SJCRH30 (cell line): ENCODE data around the gene ZC4H2. TPM values are rescaled to one million over a fixed set of nuclear protein-coding genes. Genes with fewer than 3 reads are reported as not detected.
"Not testable (repeated sequence)": the region's sequence is repeated elsewhere in the genome, so short reads cannot be mapped to it uniquely, and the experiment has no call there.

Source experiments
- DNase-seq, 2 experiments: peaks; one replicate each; pipeline ENCODE4 v3.0.0-alpha.2; 2015 to 2020
- H3K27ac ChIP-seq: fragments of 250-450 bp; sonication (Bioruptor Pico); 2 replicates; pipeline ENCODE4 v1.5.1; 2020; ENCODE audit warnings: mild to moderate bottlenecking, moderate library complexity
- H3K27me3 ChIP-seq: fragments of 250-450 bp; sonication (Bioruptor Pico); 2 replicates; pipeline ENCODE4 v1.5.1; 2020; ENCODE audit warnings: mild to moderate bottlenecking, moderate library complexity
- H3K36me3 ChIP-seq: fragments of 250-450 bp; sonication (Bioruptor Pico); 2 replicates; pipeline ENCODE4 v1.5.1; 2020; ENCODE audit warnings: mild to moderate bottlenecking, moderate library complexity
- H3K4me1 ChIP-seq: fragments of 250-450 bp; sonication (Bioruptor Pico); 2 replicates; pipeline ENCODE4 v1.5.1; 2020; ENCODE audit warnings: mild to moderate bottlenecking, moderate library complexity
- H3K4me3 ChIP-seq: fragments of 250-450 bp; sonication (Bioruptor Pico); 2 replicates; pipeline ENCODE4 v1.5.1; 2020; ENCODE audit warnings: mild to moderate bottlenecking, moderate library complexity
- H3K9me3 ChIP-seq: fragments of 250-450 bp; sonication (Bioruptor Pico); replicated peaks from 2 replicates; pipeline ENCODE4 v1.5.1; 2020; ENCODE audit warnings: mild to moderate bottlenecking, moderate library complexity
- total RNA-seq: library from RNA; depleted of rRNA; stranded (reverse); fragments of >200 nt; shearing (Covaris generic); gene quantifications from 2 replicates; pipeline ENCODE4 v1.2.3, GENCODE V29; 2014; rRNA removed

Gene ZC4H2
- 25.1 and 26.9 TPM in 2 replicates for total RNA-seq

DNA sequence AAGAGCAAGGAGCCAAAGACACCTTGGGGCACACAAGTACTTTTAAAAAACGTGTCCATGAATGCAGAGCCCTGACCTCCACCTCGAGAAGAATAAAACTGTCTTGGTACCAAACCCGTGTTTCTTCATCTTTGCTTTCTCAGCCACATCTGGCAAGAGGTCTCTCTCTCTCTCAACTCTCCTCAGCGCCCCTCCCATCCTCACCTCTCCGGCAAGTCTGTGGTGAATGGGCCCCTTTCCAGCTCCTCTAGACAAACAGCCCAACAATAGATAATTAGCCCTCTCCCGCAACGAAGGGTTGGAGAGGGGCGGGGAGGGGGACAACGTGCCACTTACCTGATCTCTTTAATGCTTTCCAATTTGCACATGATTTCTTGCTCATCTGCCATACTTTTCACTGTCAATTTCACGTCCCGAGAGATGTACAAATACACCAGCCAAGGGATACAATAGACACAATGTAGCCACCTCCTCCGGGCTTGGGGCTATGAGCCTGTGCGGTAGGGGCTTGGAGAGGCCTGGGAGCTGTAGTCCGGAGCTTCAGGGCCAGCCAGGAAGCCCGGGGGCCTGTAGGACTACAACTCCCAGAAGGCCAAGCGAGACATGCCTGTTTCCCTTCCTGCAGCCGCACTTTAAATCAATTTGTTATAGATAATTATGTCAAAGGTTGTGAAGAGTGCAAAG lies at the start of gene ZC4H2:
Gene ZC4H2 (minus strand): TSS at position 462 of the 684 bp plus-strand sequence. CDS start 73 bp downstream, at position 389.
- Histone ChIP-seq H3K27ac (peak within 1 kb of the TSS; percentile 71), H3K36me3 (no peaks in the 10 kb centered on the region; the same call in 1 of the 2 replicates), H3K9me3 (no peaks in the 10 kb centered on the region), H3K4me3 (peak within 1 kb of the TSS; percentile 79), H3K4me1 (no peaks in the 10 kb centered on the region), H3K27me3 (no peaks in the 10 kb centered on the region)
- DNase-seq: peak; percentile 85 to 89

DNA sequence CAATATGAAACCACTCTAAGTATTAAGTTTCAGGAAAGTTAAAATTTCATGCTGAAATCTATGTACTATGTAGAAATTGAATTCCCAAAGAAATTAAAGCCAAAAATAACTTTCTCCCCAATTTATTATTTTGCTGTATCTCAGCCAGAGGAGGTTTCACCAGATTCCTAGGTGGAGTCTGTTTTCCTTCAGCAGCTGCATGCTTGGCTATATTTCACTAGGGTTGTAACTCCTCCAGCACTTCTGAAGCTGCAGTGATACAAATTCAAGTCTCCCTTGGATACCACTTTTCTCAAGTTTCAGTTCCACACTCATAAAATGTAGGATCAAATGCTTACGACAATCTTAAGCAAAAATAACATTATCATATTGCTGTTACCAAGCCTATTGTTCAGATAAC lies 41.2 kb upstream of the ZC4H2 start:
- DNase-seq: no peak
- Histone ChIP-seq H3K4me3 (no peak overlapping the region), H3K27ac (no peak overlapping the region), H3K9me3 (no peaks in the 10 kb centered on the region), H3K4me1 (no peaks in the 10 kb centered on the region), H3K27me3 (no peaks in the 10 kb centered on the region), H3K36me3 (no peaks in the 10 kb centered on the region)

DNA sequence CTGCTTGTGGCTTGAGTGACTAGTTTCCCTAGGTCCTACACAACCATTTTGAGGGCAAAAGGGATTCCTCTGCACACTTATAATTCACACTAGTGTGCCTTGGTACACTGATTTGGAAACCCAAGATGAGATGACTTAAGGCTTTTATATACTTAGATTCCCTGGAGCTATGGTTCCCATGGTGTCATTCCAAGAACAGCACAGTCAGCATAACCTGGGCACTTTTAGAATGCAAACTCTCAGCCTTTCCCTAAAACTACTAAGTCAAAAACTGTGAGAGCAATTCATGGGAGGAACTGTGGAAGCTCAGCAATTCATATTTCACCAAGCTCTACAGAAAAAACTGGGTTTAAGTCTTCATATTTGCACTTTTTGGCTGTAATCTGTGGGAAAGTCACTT lies 38.0 kb upstream of the ZC4H2 start:
- DNase-seq: no peak
- Histone ChIP-seq H3K27ac (no peak overlapping the region), H3K9me3 (no peaks in the 10 kb centered on the region), H3K27me3 (no peaks in the 10 kb centered on the region), H3K36me3 (no peaks in the 10 kb centered on the region), H3K4me1 (no peaks in the 10 kb centered on the region), H3K4me3 (no peak overlapping the region)

DNA sequence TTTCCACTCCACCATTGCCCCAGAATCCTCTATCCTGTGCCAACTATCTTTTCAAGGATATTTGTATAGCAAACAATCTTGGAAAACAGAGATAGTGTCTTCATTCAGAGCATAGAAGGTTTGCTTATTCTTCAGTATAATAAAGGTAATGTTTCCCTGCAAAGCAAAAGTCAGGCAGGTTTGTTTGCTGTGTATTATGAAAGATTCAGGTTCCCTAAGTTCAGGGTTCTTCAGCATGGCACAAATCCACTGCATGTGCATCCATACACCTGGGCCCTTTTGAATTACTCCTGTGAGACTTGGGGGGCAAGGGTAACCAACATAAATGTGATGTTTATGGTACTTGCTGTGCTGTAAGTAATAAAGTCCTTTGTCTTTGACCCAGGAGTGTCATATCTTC lies 33.2 kb upstream of the ZC4H2 start:
- DNase-seq: no peak
- Histone ChIP-seq H3K27ac (no peak overlapping the region), H3K9me3 (no peaks in the 10 kb centered on the region), H3K4me3 (no peak overlapping the region), H3K4me1 (no peaks in the 10 kb centered on the region), H3K27me3 (no peaks in the 10 kb centered on the region), H3K36me3 (no peaks in the 10 kb centered on the region)

DNA sequence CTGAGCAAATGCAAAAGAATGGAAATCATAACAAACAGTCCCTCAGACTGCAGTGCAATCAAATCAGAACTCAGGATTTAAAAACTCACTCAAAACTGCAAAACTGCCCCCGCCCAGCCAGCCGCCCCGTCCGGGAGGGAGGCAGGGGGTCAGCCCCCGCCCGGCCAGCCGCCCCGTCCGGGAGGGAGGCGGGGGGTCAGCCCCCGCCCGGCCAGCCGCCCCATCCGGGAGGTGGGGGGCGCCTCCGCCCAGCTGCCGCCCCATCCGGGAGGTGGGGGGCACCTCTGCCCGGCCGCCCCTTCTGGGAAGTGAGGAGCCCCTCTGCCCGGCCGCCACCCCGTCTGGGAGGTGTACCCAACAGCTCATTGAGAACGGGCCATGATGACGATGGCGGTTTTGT lies 26.0 kb upstream of the ZC4H2 start:
- not testable (repeated sequence) for H3K4me3 ChIP-seq, DNase-seq, H3K27me3 ChIP-seq, H3K27ac ChIP-seq, H3K36me3 ChIP-seq, H3K9me3 ChIP-seq, H3K4me1 ChIP-seq

DNA sequence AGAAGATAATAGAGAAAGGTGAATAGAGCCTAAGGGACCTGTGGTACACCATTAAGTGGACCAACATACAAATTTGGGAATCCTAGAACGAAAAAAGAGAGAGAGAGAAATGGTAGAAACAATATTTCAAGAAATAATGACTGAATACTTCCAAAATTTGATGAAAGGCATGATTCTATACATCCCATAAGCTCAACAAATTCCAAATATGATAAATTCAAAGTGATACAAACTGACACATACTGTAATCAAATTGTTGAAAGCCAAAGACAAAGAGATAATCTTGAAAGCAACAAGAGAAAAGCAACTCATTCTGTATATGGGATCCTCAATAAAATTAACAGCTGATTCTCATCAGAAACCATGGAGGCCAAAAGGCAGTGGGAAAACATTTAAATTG lies 20.6 kb upstream of the ZC4H2 start:
- DNase-seq: no peak
- no peak overlapping the region for H3K4me3 ChIP-seq
- H3K36me3 ChIP-seq: no peaks in the 10 kb centered on the region
- no peaks in the 10 kb centered on the region for H3K27me3 ChIP-seq
- H3K27ac ChIP-seq: no peak overlapping the region
- no peaks in the 10 kb centered on the region for H3K4me1 ChIP-seq
- no peaks in the 10 kb centered on the region for H3K9me3 ChIP-seq

- no peak overlapping the region for H3K4me3 ChIP-seq
- H3K27me3 ChIP-seq: no peaks in the 10 kb centered on the region
Observed at GRCh38 chrX:64994131-64994798, 18.0 kb upstream of the ZC4H2 start.

DNA sequence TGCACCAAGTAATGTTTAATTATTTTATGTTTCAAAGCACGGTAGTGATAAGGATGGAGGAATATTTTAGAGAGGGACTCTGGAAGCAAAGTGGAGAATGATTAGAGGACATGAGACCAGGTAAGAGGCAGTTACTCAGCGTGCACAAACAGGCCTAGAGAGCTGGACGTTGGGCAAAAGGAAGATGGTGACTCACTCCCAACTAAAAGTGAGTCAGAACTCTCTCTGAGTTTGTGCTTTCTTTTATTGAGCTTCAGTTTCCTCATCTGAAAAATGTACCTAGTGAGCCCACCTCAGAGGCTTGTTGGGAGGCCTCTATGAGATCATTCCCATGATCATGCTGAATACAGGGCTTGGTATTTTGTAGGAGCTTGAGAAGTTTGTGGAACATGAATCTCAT lies 1.6 kb upstream of the ZC4H2 start:
- H3K4me3 ChIP-seq: no peak overlapping the region

More at GRCh38 chrX:64994131-64994798, 18.0 kb upstream of the ZC4H2 start:
- H3K27ac ChIP-seq: no peak overlapping the region
- no peaks in the 10 kb centered on the region for H3K36me3 ChIP-seq
- no peak for DNase-seq
- no peaks in the 10 kb centered on the region for H3K4me1 ChIP-seq
- H3K9me3 ChIP-seq: no peaks in the 10 kb centered on the region

DNA sequence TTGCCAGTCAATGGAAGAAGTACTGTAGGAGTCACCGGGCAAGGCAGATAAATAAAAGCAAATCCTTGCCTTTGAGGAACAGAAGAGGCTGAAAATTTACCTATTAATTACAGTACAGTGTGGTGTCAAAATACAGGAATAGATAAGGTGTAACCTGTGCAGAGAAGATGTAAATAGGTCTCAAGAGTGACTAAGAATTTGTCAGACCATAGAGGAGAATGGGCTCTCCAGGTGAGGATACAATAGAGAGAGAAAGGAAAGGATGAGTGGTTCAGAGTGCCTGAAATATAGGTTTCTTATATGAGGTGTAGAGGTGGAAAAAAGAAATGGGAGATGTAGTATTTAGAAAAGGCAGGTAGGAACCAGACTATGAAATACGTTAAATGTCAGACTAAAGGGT lies 801 bp upstream of the ZC4H2 start:
- Histone ChIP-seq H3K4me3 (peak overlapping the region; percentile 79), H3K9me3 (no peaks in the 10 kb centered on the region), H3K27ac (no peak overlapping the region; the same call in 1 of the 2 replicates), H3K27me3 (no peaks in the 10 kb centered on the region), H3K36me3 (no peaks in the 10 kb centered on the region; the same call in 1 of the 2 replicates), H3K4me1 (no peaks in the 10 kb centered on the region)
- DNase-seq: no peak

More for the DNA sequence above, 1.6 kb upstream of the ZC4H2 start:
- Histone ChIP-seq H3K9me3 (no peaks in the 10 kb centered on the region), H3K36me3 (no peaks in the 10 kb centered on the region; the same call in 1 of the 2 replicates), H3K27me3 (no peaks in the 10 kb centered on the region), H3K27ac (no peak overlapping the region), H3K4me1 (no peaks in the 10 kb centered on the region)
- DNase-seq: no peak

DNA sequence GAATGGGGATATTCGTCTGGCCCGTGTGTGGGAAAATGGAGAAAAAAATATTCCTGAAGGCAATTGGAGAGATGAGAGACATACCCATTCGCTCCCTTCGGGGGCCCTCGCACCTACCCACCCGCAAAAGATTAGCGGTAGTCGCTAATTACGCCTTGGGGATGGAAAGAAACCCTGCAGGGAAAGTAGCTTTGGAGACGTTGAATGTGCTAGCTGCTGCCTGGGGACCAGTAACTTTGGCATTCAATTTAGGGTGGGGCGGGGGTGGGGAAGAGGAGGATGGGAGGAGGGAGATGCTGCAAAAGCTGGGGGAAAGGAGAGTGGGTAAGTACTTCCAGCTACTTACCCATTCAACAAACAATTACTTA lies 407 bp upstream of the ZC4H2 start:
- Histone ChIP-seq H3K27ac (peak overlapping the region; percentile 71), H3K4me3 (peak overlapping the region; percentile 79), H3K9me3 (no peaks in the 10 kb centered on the region), H3K36me3 (no peaks in the 10 kb centered on the region; the same call in 1 of the 2 replicates), H3K27me3 (no peaks in the 10 kb centered on the region), H3K4me1 (no peaks in the 10 kb centered on the region)
- no peak for DNase-seq

DNA sequence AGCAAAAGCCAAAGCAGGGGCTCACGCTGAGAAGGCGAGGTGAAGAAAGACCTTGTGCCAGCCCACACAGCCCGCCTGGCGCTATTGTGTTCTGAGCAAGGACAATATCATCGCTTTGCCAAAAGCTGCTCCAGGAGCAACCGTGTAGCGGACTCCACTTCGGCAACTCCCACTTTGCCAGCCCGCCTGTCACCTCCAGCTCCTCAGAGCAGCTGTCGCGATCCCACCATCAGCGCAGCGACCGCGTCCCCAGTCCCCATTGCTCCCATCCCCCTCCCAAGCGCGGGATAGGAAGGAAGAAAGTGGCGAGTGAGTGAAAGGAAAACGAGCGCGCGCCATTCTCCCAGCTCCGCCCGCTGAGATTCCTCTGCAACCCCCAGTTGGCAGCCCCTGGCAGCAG lies 759 bp downstream of the ZC4H2 start:
- DNase-seq: peak; percentile 73 to 76
- H3K4me1 ChIP-seq: no peaks in the 10 kb centered on the region
- peak overlapping the region; percentile 71 for H3K27ac ChIP-seq
- H3K27me3 ChIP-seq: no peaks in the 10 kb centered on the region
- no peaks in the 10 kb centered on the region; the same call in 1 of the 2 replicates for H3K36me3 ChIP-seq
- peak overlapping the region; percentile 79 for H3K4me3 ChIP-seq
- no peaks in the 10 kb centered on the region for H3K9me3 ChIP-seq

GRCh38 chrX:64925480-64925879 lies 50.8 kb downstream of the ZC4H2 start:
- Histone ChIP-seq H3K9me3 (no peaks in the 10 kb centered on the region), H3K27ac (no peak overlapping the region), H3K27me3 (no peaks in the 10 kb centered on the region), H3K4me1 (no peaks in the 10 kb centered on the region), H3K36me3 (no peaks in the 10 kb centered on the region), H3K4me3 (no peak overlapping the region)
- no peak for DNase-seq

DNA sequence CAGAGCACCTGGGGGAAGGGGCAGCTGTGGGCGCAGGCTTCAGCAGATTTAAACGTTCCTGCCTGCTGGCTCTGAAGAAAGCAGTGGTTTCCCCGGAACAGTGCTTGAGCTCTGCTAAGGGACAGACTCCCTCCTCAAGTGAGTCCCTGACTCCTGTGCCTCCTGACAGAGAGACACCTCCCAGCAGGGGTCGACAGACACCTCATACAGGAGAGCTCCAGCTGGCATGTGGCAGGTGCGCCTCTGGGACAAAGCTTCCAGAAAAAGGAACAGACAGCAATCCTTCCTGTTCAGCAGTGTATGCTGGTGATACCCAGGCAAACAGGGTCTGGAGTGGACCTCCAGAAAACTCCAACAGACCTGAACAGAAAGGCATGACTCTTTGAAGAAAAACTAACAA lies 68.1 kb downstream of the ZC4H2 start:
- Histone ChIP-seq H3K36me3 (no peaks in the 10 kb centered on the region), H3K27me3 (no peaks in the 10 kb centered on the region), H3K9me3 (no peaks in the 10 kb centered on the region), H3K4me3 (no peak overlapping the region), H3K27ac (no peak overlapping the region), H3K4me1 (no peaks in the 10 kb centered on the region)
- no peak for DNase-seq

GRCh38 chrX:64894454-64895038 lies 81.7 kb downstream of the ZC4H2 start:
- Histone ChIP-seq H3K9me3 (no peaks in the 10 kb centered on the region), H3K4me1 (no peaks in the 10 kb centered on the region)
- peak; percentile 59 to 83 for DNase-seq

DNA sequence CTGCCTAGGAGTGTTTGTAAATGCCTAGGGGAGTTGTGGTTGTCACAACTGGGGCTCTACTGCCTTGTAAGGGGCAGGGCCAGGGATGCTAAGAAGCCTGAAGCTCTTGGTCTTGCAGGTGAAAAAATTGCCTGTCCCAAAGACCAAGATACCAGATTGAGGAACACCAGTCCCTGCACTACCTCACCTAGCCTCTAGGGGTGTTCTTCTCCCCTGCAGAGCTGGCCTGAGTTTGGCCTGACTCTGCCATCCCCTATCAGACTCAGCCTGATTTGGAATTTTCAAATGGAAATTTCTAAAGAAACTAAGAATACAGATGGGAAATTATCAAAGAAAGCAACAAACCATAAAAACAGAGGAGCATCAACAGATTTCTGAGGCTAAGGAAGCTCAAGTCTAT lies 90.4 kb downstream of the ZC4H2 start:
- Histone ChIP-seq H3K27ac (no peak overlapping the region), H3K4me3 (no peak overlapping the region), H3K9me3 (no peaks in the 10 kb centered on the region), H3K27me3 (no peaks in the 10 kb centered on the region), H3K36me3 (no peaks in the 10 kb centered on the region), H3K4me1 (no peaks in the 10 kb centered on the region)
- DNase-seq: peak; percentile 13 to 45

More at GRCh38 chrX:64894454-64895038, 81.7 kb downstream of the ZC4H2 start:
- H3K27ac ChIP-seq: no peak overlapping the region
- no peaks in the 10 kb centered on the region for H3K36me3 ChIP-seq
- H3K4me3 ChIP-seq: no peak overlapping the region
- no peaks in the 10 kb centered on the region for H3K27me3 ChIP-seq
